LNCaP clone FGC (cell line): Measurements from ENCODE around the gene CNGA1.

ENCODE experiments used
- DNase-seq: peaks from one replicate; pipeline ENCODE4 v3.0.0-alpha.2; 2011; ENCODE audit warnings: low read depth
- H3K4me3 ChIP-seq: 2 replicates; pipeline ENCODE4 v1.5.1; 2011; ENCODE audit warnings: mild to moderate bottlenecking, low read depth, low read length, control low read depth
- TF ChIP-seq, protein P1 (sequence below): IDR thresholded peaks from 2 replicates; pipeline ENCODE4 v1.5.1; 2012; ENCODE audit warnings: mild to moderate bottlenecking; ENCODE audit not compliant: control insufficient read depth, insufficient read depth; ENCODE audit errors: extremely low read depth

Gene CNGA1

DNA sequence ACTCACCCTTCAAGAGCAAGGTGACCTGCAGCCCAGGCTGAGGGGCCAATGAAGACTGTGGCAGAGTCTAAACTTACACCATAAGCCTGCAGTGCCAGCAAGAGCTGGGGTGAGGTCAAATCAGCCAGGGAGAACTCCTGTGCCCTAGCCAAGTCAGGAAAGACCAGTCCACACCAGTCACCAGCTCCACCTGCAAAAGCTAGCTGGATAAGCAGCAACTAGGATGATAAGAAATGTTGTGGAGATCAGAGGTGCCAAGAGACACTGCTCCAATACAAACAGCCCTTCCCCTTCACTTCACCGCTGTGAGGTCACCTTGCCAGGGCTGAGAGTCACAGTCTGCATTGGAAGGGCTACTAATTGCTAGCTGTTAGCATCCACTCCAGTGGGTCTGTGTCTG lies 31.4 kb upstream of the CNGA1 start:
- DNase-seq: peak; percentile 49
- TF ChIP-seq, protein P1, sequence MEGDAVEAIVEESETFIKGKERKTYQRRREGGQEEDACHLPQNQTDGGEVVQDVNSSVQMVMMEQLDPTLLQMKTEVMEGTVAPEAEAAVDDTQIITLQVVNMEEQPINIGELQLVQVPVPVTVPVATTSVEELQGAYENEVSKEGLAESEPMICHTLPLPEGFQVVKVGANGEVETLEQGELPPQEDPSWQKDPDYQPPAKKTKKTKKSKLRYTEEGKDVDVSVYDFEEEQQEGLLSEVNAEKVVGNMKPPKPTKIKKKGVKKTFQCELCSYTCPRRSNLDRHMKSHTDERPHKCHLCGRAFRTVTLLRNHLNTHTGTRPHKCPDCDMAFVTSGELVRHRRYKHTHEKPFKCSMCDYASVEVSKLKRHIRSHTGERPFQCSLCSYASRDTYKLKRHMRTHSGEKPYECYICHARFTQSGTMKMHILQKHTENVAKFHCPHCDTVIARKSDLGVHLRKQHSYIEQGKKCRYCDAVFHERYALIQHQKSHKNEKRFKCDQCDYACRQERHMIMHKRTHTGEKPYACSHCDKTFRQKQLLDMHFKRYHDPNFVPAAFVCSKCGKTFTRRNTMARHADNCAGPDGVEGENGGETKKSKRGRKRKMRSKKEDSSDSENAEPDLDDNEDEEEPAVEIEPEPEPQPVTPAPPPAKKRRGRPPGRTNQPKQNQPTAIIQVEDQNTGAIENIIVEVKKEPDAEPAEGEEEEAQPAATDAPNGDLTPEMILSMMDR: no peak
- H3K4me3 ChIP-seq: no peak overlapping the region

DNA sequence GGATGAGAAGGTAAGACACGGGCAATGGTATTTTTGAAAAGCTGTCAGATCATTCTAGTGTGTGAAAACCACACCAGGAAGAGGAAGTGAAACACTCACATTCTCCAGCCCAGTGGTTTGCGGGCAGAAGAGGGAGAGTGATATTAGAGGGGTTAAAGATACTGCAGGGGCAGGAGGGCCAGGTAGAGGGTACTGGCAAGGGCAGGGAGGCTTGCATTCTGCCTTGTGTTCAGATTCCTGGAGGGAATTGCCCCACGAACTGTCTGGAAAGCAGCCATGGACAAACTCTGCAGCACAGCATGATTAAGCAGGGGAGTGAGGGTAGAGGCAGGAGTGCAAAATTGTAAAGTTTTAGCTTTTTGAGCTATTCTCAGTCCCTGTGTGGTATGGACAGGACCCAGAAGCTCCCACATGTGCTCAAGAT lies 31.0 kb upstream of the CNGA1 start:
- DNase-seq: no peak
- TF ChIP-seq, protein P1: no peak
- H3K4me3 ChIP-seq: no peak overlapping the region

DNA sequence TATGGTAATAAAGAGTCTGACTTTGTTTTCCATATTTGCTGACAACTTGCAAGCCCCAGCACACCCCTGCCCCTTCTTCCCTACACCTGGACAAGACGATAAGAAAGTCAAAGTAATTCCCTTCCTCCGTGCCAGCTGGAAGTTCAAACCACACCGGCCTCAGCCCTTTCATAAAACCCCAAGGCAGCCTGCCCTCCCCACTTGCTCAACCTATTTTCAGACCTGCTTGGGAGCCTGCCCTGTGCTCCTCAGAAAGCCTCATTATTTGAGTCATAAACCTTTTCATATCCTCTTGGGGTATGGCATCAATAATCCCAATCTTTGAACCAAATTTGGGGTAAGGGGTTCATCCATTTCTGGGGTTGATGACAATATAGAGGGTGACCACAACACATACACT lies 29.6 kb upstream of the CNGA1 start:
- no peak for DNase-seq
- no peak overlapping the region for H3K4me3 ChIP-seq
- TF ChIP-seq, protein P1: no peak

DNA sequence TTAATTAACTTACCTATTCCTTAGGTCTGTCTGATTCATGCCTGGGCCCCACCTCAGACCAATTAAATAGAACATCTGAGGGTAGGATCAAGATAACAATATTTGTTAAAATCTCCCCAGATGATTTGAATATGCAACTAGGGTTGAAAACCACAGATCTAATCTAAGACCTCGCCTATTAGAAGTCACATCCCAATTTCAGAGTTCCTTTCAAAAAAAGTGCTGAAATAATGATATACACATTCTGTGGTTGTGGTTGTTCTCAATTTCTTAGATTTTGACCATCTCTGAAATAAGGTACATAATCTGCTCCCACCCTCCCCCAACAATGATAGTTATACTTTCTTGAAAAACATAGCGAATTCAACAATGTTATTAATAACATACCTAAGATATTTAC lies 27.8 kb upstream of the CNGA1 start:
- no peak for DNase-seq
- TF ChIP-seq, protein P1: no peak
- H3K4me3 ChIP-seq: no peak overlapping the region

DNA sequence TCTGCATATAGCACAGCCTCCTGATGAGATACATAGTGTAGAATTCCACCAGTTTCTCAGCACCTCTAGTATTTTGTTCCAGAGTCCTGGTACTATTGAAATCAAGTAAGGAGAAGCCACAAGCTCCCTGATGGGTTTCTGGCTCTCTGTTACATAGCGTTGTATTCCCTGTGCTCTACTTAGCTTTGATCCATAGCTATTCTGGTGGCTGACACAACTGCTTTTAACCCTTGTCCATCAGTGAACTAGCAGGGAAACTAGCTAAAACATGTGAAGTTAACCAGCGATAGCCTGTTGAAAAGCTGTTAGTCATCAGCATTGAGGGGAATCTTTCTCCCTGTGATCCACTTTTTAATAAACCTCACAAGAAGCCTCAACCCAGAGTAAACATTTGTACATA lies 27.0 kb upstream of the CNGA1 start:
- no peak for DNase-seq
- no peak overlapping the region for H3K4me3 ChIP-seq
- TF ChIP-seq, protein P1: no peak

DNA sequence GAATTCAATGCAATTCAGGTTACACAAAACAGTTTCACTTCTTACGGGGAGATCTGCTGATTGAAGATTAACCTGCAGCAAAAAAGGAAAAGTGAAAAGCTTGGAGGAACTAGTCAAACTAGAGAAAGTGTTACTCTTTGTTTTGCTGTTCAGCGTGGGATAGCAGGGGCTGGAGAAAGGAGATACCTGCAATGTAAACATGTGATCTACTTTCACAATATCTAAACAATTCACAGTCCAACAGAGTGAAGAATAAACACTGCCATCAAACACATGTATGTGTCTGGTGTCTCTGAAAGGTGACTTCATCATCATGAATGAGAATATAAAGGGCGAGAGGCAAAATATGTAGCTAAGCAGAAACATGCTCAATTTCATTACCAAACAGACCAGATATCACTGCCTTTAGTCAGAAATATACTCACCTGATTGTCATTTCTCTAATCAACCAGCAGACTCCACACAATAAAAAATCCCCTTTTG lies 26.5 kb upstream of the CNGA1 start:
- H3K4me3 ChIP-seq: no peak overlapping the region
- no peak for DNase-seq
- TF ChIP-seq, protein P1: no peak

DNA sequence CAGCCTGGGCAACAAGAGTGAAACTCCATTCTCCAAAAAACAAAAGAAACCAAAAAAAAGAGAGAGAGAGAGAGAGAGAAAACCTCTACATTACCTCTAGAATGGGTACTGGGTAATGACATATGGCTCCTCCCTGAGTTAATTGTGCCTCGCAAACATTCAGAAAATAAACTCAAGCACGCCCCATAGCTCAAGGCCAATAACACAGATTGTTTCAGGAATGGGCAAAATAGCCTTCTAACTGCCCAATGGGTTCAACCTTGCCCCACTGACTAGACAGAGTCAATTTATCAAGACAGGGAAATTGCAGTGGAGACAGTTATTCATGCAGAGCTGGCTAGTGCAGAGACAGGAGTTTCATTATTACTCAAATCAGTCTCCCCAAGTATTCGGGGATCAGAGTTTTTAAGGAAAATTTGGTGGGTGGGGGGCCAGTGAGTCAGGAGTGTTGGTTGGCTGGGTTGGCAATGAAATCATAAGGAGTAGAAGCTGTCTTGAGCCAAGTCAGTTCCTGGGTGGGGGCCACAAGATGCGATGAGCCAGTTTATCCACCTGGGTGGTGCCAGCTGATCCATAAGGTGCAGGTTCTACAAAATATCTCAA lies 25.2 kb upstream of the CNGA1 start:
- no peak overlapping the region for H3K4me3 ChIP-seq
- no peak for DNase-seq
- TF ChIP-seq, protein P1: no peak
